Spleen (tissue), 7 donors: ENCODE data around the gene DOCK1.

Source experiments
- CTCF ChIP-seq, 11 experiments: fragments of 200-600 bp in 7 of 11; fragments of 450-650 bp in 4 of 11; sonication (generic) in 4 of 11; IDR thresholded peaks in 8 of 11; conservative IDR thresholded peaks in 3 of 11; 1 replicate in 7 of 11; 2 replicates in 4 of 11; pipeline versions ENCODE4 v1.4.0 to v1.8.0; 2016 to 2021; ENCODE audit warnings: antibody characterized with exemption in 11 of 11, inconsistent platforms in 4 of 11, mild to moderate bottlenecking in 1 of 11
- POLR2AphosphoS5 ChIP-seq, 3 donors: sonication (generic); formaldehyde crosslinking; IDR thresholded peaks; one replicate each; pipeline ENCODE4 v1.5.1; 2017; ENCODE audit warnings: antibody characterized with exemption in 3 of 3
- donor health status: DM: no; HTN: no; CAD: no; lungs with moderate emphysema.
- donor health status: DM: no; HTN: no; CAD: no.
- donor health status: DM: no; HTN: no; CAD: no.

DNA sequence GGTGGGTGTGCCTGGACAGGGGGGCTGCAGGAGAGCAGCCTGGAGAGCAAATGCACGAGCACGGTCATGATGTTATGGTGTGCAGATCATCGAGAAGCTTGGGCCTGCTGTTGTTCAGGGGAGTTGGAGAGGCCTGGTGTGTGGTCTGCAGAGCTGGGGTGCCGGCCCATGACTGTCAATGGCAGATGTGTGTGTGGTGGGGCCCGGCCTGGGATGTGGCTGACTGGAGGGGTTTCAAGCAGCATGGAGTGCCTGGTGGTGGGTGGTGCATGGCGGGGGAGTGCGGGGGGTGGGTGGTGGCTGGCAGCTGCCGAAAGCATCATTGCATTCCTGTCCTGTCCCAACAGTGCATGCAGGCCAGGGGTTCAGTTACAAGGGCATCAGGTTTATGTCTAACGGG is 122.6 kb downstream of the DOCK1 start:
- TF ChIP-seq CTCF (IDR thresholded peaks at IDR 0.05 in 8 of 11, conservative IDR thresholded peaks at IDR 0.05 in 3 of 11) (no peak), POLR2AphosphoS5 (IDR thresholded peaks at IDR 0.05) (no peak)
